Measurements from ENCODE around the gene KCNJ12.
"Not testable (repeated sequence)": the region's sequence is repeated elsewhere in the genome, so short reads cannot be mapped to it uniquely, and the experiment has no call there.

KCNJ12 gene

GRCh38 chr17:21439015-21439336 lies 62.8 kb downstream of the KCNJ12 start:
- DNase-seq: not testable (repeated sequence)

- no peak for DNase-seq
These were observed 69.0 kb downstream of the KCNJ12 start for GRCh38 chr17:21445091-21445650.

DNA sequence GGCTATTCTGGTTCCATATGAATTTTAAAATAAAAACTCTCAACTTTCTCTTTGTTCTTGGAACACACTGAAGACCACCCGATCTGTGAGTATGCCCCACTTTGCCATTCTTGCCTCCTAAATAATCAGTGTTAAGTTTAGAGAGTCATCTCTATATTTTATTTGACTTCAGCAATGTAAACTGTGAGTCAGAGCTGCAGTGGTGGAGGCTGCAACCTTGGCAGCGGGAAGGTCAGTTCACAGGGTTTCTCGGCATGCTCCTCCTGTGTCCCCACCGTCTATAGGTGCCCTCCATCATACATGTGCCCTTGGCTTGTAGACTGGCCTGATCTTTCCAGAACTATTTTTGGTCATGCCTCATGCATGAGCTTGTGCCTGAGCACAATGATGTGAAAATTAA lies 71.4 kb downstream of the KCNJ12 start:
- DNase-seq: not testable (repeated sequence)

- not testable (repeated sequence) for DNase-seq
These were observed 73.7 kb downstream of the KCNJ12 start for GRCh38 chr17:21449891-21450290.

GRCh38 chr17:21451975-21452374 lies 75.8 kb downstream of the KCNJ12 start:
- no peak for DNase-seq

DNA sequence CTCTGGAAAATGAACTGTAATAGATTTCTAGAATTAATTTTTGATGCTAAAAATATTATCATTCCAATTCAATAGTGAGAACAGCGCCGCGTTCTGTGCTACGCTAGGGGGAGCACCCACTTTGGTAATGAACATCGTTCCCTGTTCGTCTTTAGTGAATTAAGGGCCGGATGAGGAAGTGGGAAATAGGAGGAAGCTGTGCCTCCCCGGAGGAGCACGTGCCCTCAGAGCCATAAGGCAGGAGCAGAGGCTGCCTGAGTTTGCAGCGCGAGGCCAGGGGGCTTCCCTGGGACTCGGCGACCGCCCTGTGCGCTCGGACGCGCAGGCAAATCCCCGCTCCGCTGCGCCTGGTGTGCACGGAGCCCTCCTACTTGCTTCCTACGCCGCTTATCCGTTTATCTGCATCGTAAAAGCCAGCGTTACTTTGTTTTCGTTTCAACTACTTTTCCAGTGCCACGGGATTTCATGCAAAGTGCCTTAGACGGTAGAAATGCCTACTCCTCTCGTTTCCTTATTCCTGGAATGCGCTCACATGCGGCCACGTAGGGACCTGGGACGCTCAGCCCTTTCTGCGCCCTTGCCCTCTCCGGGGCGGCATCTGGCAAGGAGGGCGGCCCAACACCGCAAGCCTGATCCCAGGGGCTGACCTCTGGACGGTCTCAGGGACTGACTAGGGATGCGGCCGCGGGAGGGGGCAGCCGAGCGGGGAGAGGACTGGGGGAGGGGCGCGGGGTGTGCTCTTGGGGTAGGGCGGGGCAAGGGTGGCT lies 76.4 kb downstream of the KCNJ12 start:
- DNase-seq: peak in 47 of 56 donors; percentile 5 to 81 (median 50)

DNA sequence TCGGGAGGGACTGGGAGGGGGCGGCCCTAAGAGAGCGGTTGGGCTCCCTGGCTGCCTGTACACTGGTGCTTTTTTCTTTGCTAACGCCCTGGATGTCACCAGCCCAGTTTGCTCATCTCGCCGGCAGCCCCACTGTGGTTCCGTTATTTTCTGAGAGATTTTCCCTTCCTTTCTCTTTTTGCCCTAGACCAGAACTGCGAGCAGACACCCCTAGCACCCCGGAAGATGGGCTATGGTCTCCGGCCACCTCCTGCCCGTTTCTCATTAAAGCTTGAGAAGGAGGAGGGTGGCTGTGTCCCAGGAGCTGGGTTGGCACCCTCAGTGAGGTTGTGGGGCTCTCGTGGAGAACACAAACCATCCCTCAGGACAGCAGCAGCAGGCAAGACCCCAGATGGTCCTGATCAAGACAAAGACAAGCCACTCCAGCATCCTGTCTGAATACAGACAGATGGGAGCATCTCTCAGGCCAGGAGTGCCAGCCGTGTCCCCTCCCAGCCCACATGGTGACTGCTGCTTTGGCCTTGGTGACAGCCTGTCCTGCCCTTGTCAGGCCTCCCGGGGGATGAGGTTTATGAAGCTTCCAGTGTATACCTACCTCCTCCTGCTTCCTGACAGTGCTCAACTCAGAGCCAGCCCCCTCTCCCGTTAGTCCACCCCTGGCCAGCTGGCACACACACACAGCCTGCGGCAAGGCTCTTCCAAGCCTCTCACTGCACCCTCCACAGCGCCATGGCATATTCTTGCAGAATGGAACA lies 77.2 kb downstream of the KCNJ12 start:
- peak in 1 of 56 donors; percentile 20 for DNase-seq

DNA sequence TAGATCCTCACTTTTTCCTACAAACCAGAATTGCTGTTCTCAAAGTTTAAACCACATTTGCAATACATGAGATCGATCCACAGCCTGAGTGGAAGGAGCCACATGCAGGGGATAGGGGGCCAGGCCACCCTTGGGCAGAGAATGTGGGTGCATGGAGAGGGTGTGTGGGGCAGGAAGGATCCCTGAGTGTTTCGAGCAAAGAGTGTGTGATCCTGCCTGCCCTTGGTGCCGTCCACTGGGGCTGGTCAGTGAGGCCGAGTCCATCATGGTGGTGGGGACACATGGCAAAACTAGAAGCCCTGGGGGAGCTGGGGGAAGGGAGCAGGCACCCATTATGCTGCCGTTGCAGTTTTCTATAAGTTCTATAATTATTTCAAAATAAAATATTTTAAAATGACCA lies 77.8 kb downstream of the KCNJ12 start:
- not testable (repeated sequence) for DNase-seq

DNA sequence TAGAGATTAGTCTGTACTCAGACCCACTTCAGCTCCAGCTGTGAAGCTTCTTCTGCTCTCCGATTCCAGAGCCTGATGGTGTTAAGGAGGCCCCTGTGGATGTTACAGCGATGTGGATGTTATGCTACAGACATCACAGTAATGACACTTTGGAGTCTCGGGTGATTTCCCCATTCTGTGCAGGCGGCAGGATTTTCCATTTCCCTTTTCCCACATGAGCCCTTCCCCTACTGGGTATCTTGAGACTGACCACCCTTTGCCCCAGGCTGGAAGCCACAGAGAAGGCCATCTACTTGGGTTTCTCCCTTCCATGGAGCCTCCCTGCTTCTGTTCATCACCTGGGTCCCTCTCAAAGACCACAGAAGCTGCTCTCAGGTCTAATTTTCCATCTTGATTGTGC lies 78.3 kb downstream of the KCNJ12 start:
- DNase-seq: no peak

DNA sequence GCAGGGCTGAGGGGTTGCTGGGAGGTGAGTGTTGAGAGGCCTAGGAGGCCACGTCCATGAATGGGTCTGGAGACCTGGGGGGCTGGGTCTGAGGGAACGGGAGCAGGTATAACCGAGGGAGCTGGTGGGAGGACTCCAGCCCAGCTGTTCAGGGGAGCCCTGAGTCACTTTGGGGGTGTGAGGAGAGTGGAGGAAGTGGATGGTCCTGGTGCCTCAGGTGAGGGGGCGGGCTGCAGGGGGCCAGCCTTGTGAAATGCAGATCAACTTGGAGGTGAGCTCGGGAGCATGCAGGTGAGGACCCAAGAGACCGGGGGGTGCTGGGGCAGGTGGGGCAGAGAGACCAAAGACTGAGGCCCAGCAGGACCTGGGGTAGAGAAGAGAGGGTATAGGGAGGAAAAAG lies 79.6 kb downstream of the KCNJ12 start:
- DNase-seq: no peak

DNA sequence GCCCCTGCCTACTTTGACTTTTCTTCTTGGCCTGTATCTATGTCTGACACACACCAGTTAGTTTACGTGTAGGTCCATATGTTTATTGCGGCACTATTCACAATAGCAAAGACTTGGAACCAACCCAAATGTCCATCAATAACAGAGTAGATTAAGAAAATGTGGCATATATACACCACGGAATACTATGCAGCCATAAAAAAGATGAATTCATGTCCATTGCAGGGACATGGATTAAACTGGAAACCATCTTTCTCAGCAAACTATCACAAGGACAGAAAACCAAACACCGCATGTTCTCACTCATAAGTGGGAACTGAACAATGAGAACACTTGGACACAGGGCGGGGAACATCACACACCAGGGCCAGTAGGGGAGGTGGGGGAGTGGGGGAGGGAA lies 80.3 kb downstream of the KCNJ12 start:
- not testable (repeated sequence) for DNase-seq

- peak in 53 of 56 donors; percentile 4 to 84 (median 55) for DNase-seq
These were observed 81.2 kb downstream of the KCNJ12 start for GRCh38 chr17:21457051-21458026.

GRCh38 chr17:21458054-21458453 lies 81.9 kb downstream of the KCNJ12 start:
- DNase-seq: no peak

DNA sequence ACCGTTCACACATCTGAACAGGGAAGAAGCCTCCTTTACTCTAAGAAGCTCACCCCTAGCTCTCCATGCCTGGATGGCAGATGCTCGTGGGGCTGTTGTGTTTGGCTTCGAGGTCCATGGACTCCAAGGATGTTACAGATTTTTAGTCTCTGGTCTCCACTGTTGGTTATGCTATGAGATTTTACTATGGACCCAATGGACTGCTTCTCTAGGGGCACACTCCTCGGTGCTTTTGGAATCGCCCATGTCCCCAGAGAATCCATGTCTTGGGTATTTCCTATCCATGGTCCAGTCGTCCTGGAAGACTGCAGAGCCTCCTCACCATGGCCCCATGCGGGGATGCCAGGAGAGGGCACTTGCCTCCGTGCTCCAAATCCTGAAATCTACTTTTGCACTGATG lies 83.4 kb downstream of the KCNJ12 start:
- no peak for DNase-seq

GRCh38 chr17:21460358-21460757 lies 84.2 kb downstream of the KCNJ12 start:
- DNase-seq: no peak

GRCh38 chr17:21462237-21462636 lies 86.1 kb downstream of the KCNJ12 start:
- no peak for DNase-seq

DNA sequence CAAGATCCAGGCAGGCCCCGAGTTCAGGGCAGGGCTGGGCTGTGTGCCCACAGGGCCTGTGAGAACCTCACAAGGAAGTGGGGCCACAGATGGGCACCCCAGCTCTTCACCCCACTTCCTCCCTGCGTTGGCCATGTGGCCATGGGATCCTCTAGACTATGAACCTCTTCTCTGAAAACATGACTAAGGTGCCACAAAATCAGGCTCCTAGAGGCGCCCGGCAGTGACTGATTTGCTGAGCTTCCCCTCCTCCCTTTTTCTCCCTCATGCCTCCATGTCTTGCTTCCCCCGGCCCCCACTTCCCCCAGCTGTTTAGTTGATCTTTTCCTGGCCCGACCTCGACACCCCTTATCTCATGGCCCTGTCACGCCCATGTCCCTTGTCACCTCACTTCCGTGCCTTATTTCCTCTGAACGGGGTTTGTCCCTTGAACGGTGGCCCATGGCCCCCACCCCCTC lies 87.1 kb downstream of the KCNJ12 start:
- no peak for DNase-seq

GRCh38 chr17:21463779-21464407 lies 87.7 kb downstream of the KCNJ12 start:
- no peak for DNase-seq

- no peak for DNase-seq
These were observed 88.5 kb downstream of the KCNJ12 start for GRCh38 chr17:21464611-21465021.

DNA sequence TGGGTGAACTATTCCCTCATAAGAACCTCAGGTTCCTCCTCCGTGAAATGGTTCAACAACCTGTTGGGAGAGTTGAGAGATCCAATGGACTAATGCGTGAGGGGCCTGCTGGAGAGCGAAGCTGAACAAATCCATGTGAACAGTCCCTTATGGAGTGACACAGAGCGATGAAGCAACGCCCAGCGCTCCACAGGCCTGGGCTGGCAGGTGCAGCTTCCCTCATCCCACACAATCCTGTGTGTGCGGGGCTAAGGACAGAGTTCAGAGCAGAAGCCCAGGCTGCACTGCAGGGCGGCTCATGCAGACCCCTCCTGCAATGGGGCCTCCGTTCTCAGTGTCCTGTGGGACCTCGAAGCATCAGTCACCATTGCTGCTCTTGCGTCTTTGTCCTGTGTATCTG lies 90.4 kb downstream of the KCNJ12 start:
- no peak for DNase-seq

GRCh38 chr17:21467196-21467595 lies 91.0 kb downstream of the KCNJ12 start:
- DNase-seq: no peak

Measured in amygdala (tissue), 56 donors.